GM12878 (cell line): ENCODE data around the gene SEC63. TPM values are rescaled to one million over a fixed set of nuclear protein-coding genes. Genes with fewer than 3 reads are reported as not detected.

ENCODE experiments used
- ATAC-seq: fragments of 200-7000 bp; cut with Tn5 transposase; 3 replicates; pipeline ENCODE4 v1.9.1; 2020; ENCODE audit warnings: mild to moderate bottlenecking, moderate library complexity
- BruUV-seq: library from RNA; stranded (reverse); fragments of 400-500 nt; replicated peaks from 2 replicates; lab custom pipeline; 2021; lab: Mats Ljungman, UMichigan
- CTCF ChIA-PET: fragments of 300-600 bp; sonication (Branson Sonifier 250); formaldehyde crosslinking; extraction: SDS; loops from one replicate; lab custom pipeline; 2021; ENCODE audit warnings: inconsistent platforms; lab: Yijun Ruan, JAX
- POLR2A ChIA-PET: fragments of 350-600 bp; formaldehyde crosslinking; extraction: SDS; loops from one replicate; lab custom pipeline; 2021; ENCODE audit warnings: inconsistent platforms; lab: Charles Lee
- RAD21 ChIA-PET: fragments of 300-600 bp; sonication (Branson Sonifier 250); formaldehyde crosslinking; loops from one replicate; lab custom pipeline; 2023; ENCODE audit warnings: antibody characterized with exemption; ENCODE audit not compliant: unreplicated experiment; lab: Charles Lee
- SMC1A ChIA-PET: fragments of 300-600 bp; sonication (Branson Sonifier 250); formaldehyde crosslinking; loops from one replicate; lab custom pipeline; 2023; ENCODE audit not compliant: unreplicated experiment, uncharacterized antibody; lab: Charles Lee
- DNase-seq: peaks from one replicate; pipeline ENCODE4 v3.0.0-alpha.2; 2011; ENCODE audit warnings: low read depth, low spot score
- FAIRE-seq: peaks from 3 replicates; lab custom pipeline; 2011; peaks lifted over from hg19 to GRCh38; lab: Jason Lieb, UNC
- H2AFZ ChIP-seq: 2 replicates; pipeline ENCODE4 v1.6.0; 2011; ENCODE audit warnings: low read depth, low read length, control low read depth; ENCODE audit not compliant: control insufficient read depth
- H3K27ac ChIP-seq: 2 replicates; pipeline ENCODE4 v1.5.1; 2011; ENCODE audit warnings: control low read depth; ENCODE audit not compliant: control insufficient read depth, insufficient read depth
- H3K27me3 ChIP-seq, 2 experiments: replicated peaks in 1 of 2; 2 replicates each; pipeline versions ENCODE4 v1.6.0 to v1.6.1; 2011; ENCODE audit warnings: low read length in 1 of 2; ENCODE audit not compliant: control insufficient read depth in 2 of 2, insufficient read depth in 2 of 2
- H3K36me3 ChIP-seq, 2 experiments: 2 replicates each; pipeline ENCODE4 v1.5.1; 2011; ENCODE audit warnings: low read length in 1 of 2; ENCODE audit not compliant: control insufficient read depth in 2 of 2, insufficient read depth in 2 of 2
- H3K4me1 ChIP-seq: 2 replicates; pipeline ENCODE4 v1.6.1; 2011; ENCODE audit warnings: mild to moderate bottlenecking, low read length, moderate library complexity, mixed read lengths; ENCODE audit not compliant: control insufficient read depth, insufficient read depth
- H3K4me2 ChIP-seq: 2 replicates; pipeline ENCODE4 v1.6.0; 2011; ENCODE audit warnings: control low read depth; ENCODE audit not compliant: control insufficient read depth, insufficient read depth
- H3K4me3 ChIP-seq: fragments of 200-600 bp; sonication (generic); 2 replicates; pipeline ENCODE4 v1.5.1; 2016
- H3K79me2 ChIP-seq: 2 replicates; pipeline ENCODE4 v1.6.0; 2011; ENCODE audit warnings: low read length; ENCODE audit not compliant: control insufficient read depth, insufficient read depth
- H3K9ac ChIP-seq: 2 replicates; pipeline ENCODE4 v1.8.0; 2011; ENCODE audit warnings: low read length, control low read depth, mixed read lengths; ENCODE audit not compliant: control insufficient read depth, insufficient read depth
- H3K9me3 ChIP-seq: replicated peaks from 3 replicates; pipeline ENCODE4 v1.5.1; 2011; ENCODE audit warnings: mild to moderate bottlenecking, low read length; ENCODE audit not compliant: control insufficient read depth, insufficient read depth
- H4K20me1 ChIP-seq: 2 replicates; pipeline ENCODE4 v1.6.0; 2011; ENCODE audit not compliant: control insufficient read depth, insufficient read depth
- CREM ChIP-seq: IDR thresholded peaks from 2 replicates; pipeline ENCODE4 v1.6.1; 2014; ENCODE audit warnings: antibody characterized with exemption, low read depth
- E2F4 ChIP-seq: IDR thresholded peaks from 2 replicates; pipeline ENCODE4 v1.6.1; 2012; ENCODE audit warnings: low read depth, low read length, improper control_type of control experiment
- E2F8 ChIP-seq: fragments of 450-650 bp; IDR thresholded peaks from 2 replicates; pipeline ENCODE4 v1.6.1; 2018; ENCODE audit warnings: mild to moderate bottlenecking, low read depth, moderate library complexity; ENCODE audit not compliant: partially characterized antibody
- E4F1 ChIP-seq: fragments of 450-650 bp; IDR thresholded peaks from 2 replicates; pipeline ENCODE4 v1.6.1; 2018; ENCODE audit warnings: borderline replicate concordance, mild to moderate bottlenecking; ENCODE audit not compliant: partially characterized antibody
- GABPA ChIP-seq: IDR thresholded peaks from 2 replicates; pipeline ENCODE4 v1.6.1; 2014; ENCODE audit warnings: antibody characterized with exemption, low read depth, mild to moderate bottlenecking, inconsistent platforms
- GATAD2B ChIP-seq: fragments of 450-650 bp; conservative IDR thresholded peaks from 2 replicates; pipeline ENCODE4 v1.6.1; 2017; ENCODE audit warnings: low read depth, mild to moderate bottlenecking, moderate library complexity
- NR2F1 ChIP-seq: fragments of 450-650 bp; conservative IDR thresholded peaks from 2 replicates; pipeline ENCODE4 v1.6.1; 2017; ENCODE audit warnings: mild to moderate bottlenecking
- POLR2AphosphoS2 ChIP-seq: IDR thresholded peaks from 2 replicates; pipeline ENCODE4 v1.6.1; 2011; ENCODE audit warnings: low read depth, mild to moderate bottlenecking, low read length, improper control_type of control experiment, moderate library complexity
- POLR2AphosphoS5 ChIP-seq: IDR thresholded peaks from 2 replicates; pipeline ENCODE4 v1.6.1; 2011; ENCODE audit warnings: mild to moderate bottlenecking, low read length, inconsistent platforms
- SPI1 ChIP-seq: IDR thresholded peaks from 2 replicates; pipeline ENCODE4 v1.6.1; 2011; ENCODE audit warnings: low read depth, mild to moderate bottlenecking, low read length, moderate library complexity, borderline replicate concordance; ENCODE audit not compliant: insufficient read depth
- SUZ12 ChIP-seq: fragments of 200-600 bp; sonication (generic); IDR thresholded peaks from one replicate; pipeline ENCODE4 v1.6.1; 2018; ENCODE audit warnings: antibody characterized with exemption, mild to moderate bottlenecking; ENCODE audit not compliant: unreplicated experiment
- TAF1 ChIP-seq: IDR thresholded peaks from 2 replicates; pipeline ENCODE4 v1.6.1; 2011; ENCODE audit warnings: mild to moderate bottlenecking, low read depth, low read length, borderline replicate concordance
- ZNF207 ChIP-seq: fragments of 450-650 bp; IDR thresholded peaks from 2 replicates; pipeline ENCODE4 v1.6.1; 2014; ENCODE audit warnings: antibody characterized with exemption, mild to moderate bottlenecking, borderline replicate concordance
- ZNF217 ChIP-seq: fragments of 450-650 bp; IDR thresholded peaks from 2 replicates; pipeline ENCODE4 v1.6.1; 2017; ENCODE audit warnings: antibody characterized with exemption, mild to moderate bottlenecking
- WGBS: methylation state at CpG from one replicate; pipeline ENCODE4 v1.1.6; 2016; ENCODE audit warnings: low lambda C conversion rate; ENCODE audit not compliant: insufficient replicate concordance, insufficient coverage; ENCODE audit errors: missing lambda C conversion rate; 5-methylcytosine and 5-hydroxymethylcytosine counted together
- in situ Hi-C: fragments of 300-500 bp; cut with MboI; formaldehyde crosslinking; loops from 9 replicates; pipeline ENCODE4 v1.14.3; 2018; ENCODE audit warnings: mixed read lengths
- intact Hi-C: fragments of 100-400 bp; cut with micrococcal nuclease; formaldehyde crosslinking; loops from one replicate; pipeline ENCODE4 v1.14.2; 2022; ENCODE audit not compliant: unreplicated experiment
- polyA plus RNA-seq, 11 experiments: library from polyadenylated mRNA; depleted of rRNA in 4 of 11; unstranded in 6 of 11; stranded (reverse) in 5 of 11; fragments of >200 nt; fragmentation: Nextera tagmentation in 4 of 11; fragmentation: Illumina TruSeq in 1 of 11; extraction: Ambion mirVana in 4 of 11; extraction: Trizol in 1 of 11; gene quantifications; 1 replicate in 1 of 11; 2 replicates in 10 of 11; pipeline versions ENCODE4 v1.2.1 to v1.2.3, GENCODE V29; 2011 to 2016; ENCODE audit warnings: inconsistent platforms in 2 of 11, missing spikeins in 2 of 11, low read depth in 1 of 11
- total RNA-seq, 4 experiments: library from RNA; depleted of rRNA in 3 of 4; stranded (reverse); fragments of >200 nt in 3 of 4; fragmentation: Illumina TruSeq in 1 of 4; extraction: Trizol in 1 of 4; gene quantifications; 2 replicates each; pipeline versions ENCODE4 v1.2.1 to v1.2.3, GENCODE V29; 2013 to 2021

SEC63 gene
- total and polyA plus RNA-seq, 10 of the 15 experiments (the other 5 are each of a cell fraction or from before 2014, with no cell fraction given), result 10.1 to 87.0 (median 34.3) TPM

DNA sequence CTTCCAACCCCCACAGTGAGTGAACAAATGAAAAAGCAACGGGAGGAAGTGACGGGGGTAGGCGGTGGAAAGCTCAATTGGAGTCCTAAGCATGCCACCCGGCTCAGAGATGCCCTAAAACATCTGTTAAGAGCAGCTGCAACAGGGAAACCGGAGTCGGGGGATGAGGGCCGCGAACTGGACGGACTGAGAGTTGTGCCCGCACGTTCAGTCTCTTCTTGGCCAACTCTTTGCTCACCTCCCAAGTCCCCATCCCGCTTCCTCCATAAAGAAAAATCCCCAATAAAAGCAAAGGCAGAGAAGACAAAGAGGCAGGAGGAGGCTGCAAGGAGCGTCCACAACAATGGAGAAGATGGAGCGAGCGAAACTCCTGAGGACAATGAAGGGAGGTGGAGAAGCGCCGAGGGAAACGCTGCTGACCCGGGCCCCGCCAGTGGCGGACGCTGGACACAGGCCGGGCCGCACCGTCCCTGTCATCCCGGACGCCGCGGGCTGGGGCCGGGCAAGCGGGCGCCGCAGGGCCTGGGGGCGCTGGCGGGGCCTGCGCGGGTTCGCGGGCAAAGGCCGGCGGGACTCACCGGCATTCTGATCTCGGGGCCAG is 600 bp downstream of the SEC63 start:
- ChIA-PET SMC1A (interaction anchor here (0.6 to 1.2 kb wide), 6 partner anchors 12 to 89 kb away, joined by 3 to 4 read pairs (median 4); no protein-coding TSS in a partner anchor), POLR2A (interaction anchor here (0.7 to 1.2 kb wide), 4 partner anchors 10 to 812 kb away, joined by 3 to 5 read pairs (median 3); no protein-coding TSS in a partner anchor), RAD21 (interaction anchor here (1.0 to 1.2 kb wide), 2 partner anchors 10 to 91 kb away, joined by 3 read pairs; no protein-coding TSS in a partner anchor), CTCF (interaction anchor here (1.0 to 2.4 kb wide), 3 partner anchors 23 to 91 kb away, joined by 3 to 9 read pairs (median 5); no protein-coding TSS in a partner anchor)
- ATAC-seq, result peak; percentile 64
- intact Hi-C loops (loop anchor here (5.0 kb wide), 1 partner anchor 1415 kb away; no protein-coding TSS in a partner anchor), in situ Hi-C loops (no loop called here)
- Histone ChIP-seq H3K4me1 (no peaks in the 10 kb centered on the region; the same call in 1 of the 2 replicates), H3K36me3 (peaks cover 0 to 5% of the 10 kb centered on the region in 2 experiments; a peak in 1 of 4 replicates), H2AFZ (peak overlapping the region; percentile 87), H3K9ac (peak overlapping the region; percentile 95), H3K4me3 (peak overlapping the region; percentile 86), H3K27ac (peak overlapping the region; percentile 76), H4K20me1 (no peaks in the 10 kb centered on the region), H3K79me2 (peaks cover 47% of the 10 kb centered on the region), H3K9me3 (no peaks in the 10 kb centered on the region), H3K4me2 (peak overlapping the region; percentile 74), H3K27me3 (no peaks in the 10 kb centered on the region)
- FAIRE-seq, result no peak
- DNase-seq, result no peak
- under 1% methylated on average over 27 of the region's 43 CpGs for WGBS
- BruUV-seq, result TSS peak; percentile 87
- peak; percentile 44; the same call in 1 of the 2 replicates for TF ChIP-seq ZNF207
- no peak for TF ChIP-seq E2F4
- TF ChIP-seq E2F8, result no peak
- TF ChIP-seq SUZ12, result no peak
- TF ChIP-seq CREM, result peak; percentile 48; the same call in 1 of the 2 replicates
- TF ChIP-seq TAF1, result 0 out of 2 replicates have a peak, but pooled peaks have one; percentile 13
- peak; percentile 85; the same call in 1 of the 2 replicates for TF ChIP-seq GATAD2B
- TF ChIP-seq SPI1, result peak; percentile 66; the same call in 1 of the 2 replicates
- TF ChIP-seq NR2F1, result peak; percentile 42; the same call in 1 of the 2 replicates
- no peak for TF ChIP-seq POLR2AphosphoS5
- TF ChIP-seq E4F1, result no peak
- peak; percentile 63; the same call in 1 of the 2 replicates for TF ChIP-seq ZNF217
- TF ChIP-seq GABPA, result peak; percentile 45; the same call in 1 of the 2 replicates
- 0 out of 2 replicates have a peak, but pooled peaks have one; percentile 4 for TF ChIP-seq POLR2AphosphoS2
